Upper lobe of left lung (tissue), 4 donors: ENCODE data around the gene JAZF1.

Experiments used
- CTCF ChIP-seq, 6 experiments: fragments of 450-650 bp in 4 of 6; fragments of 200-600 bp in 2 of 6; sonication (generic) in 2 of 6; IDR thresholded peaks; one replicate each; pipeline ENCODE4 v1.5.1; 2016 to 2019; ENCODE audit warnings: antibody characterized with exemption in 6 of 6
- EP300 ChIP-seq, 4 donors: sonication (generic); formaldehyde crosslinking; IDR thresholded peaks; one replicate each; pipeline ENCODE4 v1.5.1; 2017; ENCODE audit warnings: antibody characterized with exemption in 4 of 4, control low read depth in 2 of 4
- POLR2AphosphoS5 ChIP-seq, 2 donors: sonication (generic); formaldehyde crosslinking; IDR thresholded peaks; one replicate each; pipeline ENCODE4 v1.5.1; 2017; ENCODE audit warnings: antibody characterized with exemption in 2 of 2

- TF ChIP-seq CTCF (IDR thresholded peaks at IDR 0.05) (no peak), POLR2AphosphoS5 (IDR thresholded peaks at IDR 0.05) (no peak), EP300 (IDR thresholded peaks at IDR 0.05) (no peak)
These were observed 392.2 kb downstream of the JAZF1 start for GRCh38 chr7:27788437-27788836.
